Right cardiac atrium (tissue), 5 donors: ENCODE data around the gene MMRN2. TPM values are rescaled to one million over a fixed set of nuclear protein-coding genes. Genes with fewer than 3 reads are reported as not detected.
A peak's percentile ranks its signal among the peaks of the same experiment; 100 is the strongest.

Source experiments
- ATAC-seq, 2 donors: fragments of 200-7000 bp; cut with Tn5 transposase; one replicate each; pipeline versions ENCODE4 v1.8.0 to v1.9.1; 2020; ENCODE audit warnings: moderate library complexity in 2 of 2, mild to moderate bottlenecking in 1 of 2
- DNase-seq, 3 donors: peaks; one replicate each; pipeline ENCODE4 v3.0.0-alpha.2; 2020
- H3K27ac ChIP-seq: one replicate; pipeline ENCODE4 v1.5.1; 2013; ENCODE audit warnings: mild to moderate bottlenecking, low read length, control low read depth, moderate library complexity
- H3K27me3 ChIP-seq: one replicate; pipeline ENCODE4 v1.6.1; 2013; ENCODE audit not compliant: control insufficient read depth, insufficient read depth
- H3K4me1 ChIP-seq: one replicate; pipeline ENCODE4 v1.6.1; 2013; ENCODE audit warnings: low read length; ENCODE audit not compliant: control insufficient read depth, insufficient read depth
- H3K4me3 ChIP-seq: one replicate; pipeline ENCODE4 v1.5.1; 2013; ENCODE audit warnings: low read length, control low read depth
- H3K9me3 ChIP-seq: one replicate; pipeline ENCODE4 v1.6.1; 2013; ENCODE audit warnings: low read length; ENCODE audit not compliant: control insufficient read depth
- WGBS: extraction: QIAGEN DNeasy Blood & Tissue Kit; methylation state at CpG from one replicate; pipeline ENCODE4 v1.1.7; 2013; 5-methylcytosine and 5-hydroxymethylcytosine counted together
- intact Hi-C, 4 donors: fragments of 100-400 bp; cut with DNase I; formaldehyde crosslinking; loops; one replicate each; pipeline versions ENCODE4 v1.11.0 to v1.14.0; 2022 to 2023
- polyA plus RNA-seq: library from polyadenylated mRNA; stranded (reverse); fragments of 200-250 nt; gene quantifications from one replicate; pipeline ENCODE4 v1.2.3, GENCODE V29; 2013
- total RNA-seq, 4 donors: library from RNA; stranded (reverse); fragmentation: NEBNext Ultra II Directional; extraction: Animal tissue kit (Norgen Biotek cat#: 25700); gene quantifications; one replicate each; pipeline ENCODE4 v1.2.1, GENCODE V29; 2021
- donor health status: healthy with polysubstance abuse.
- donor health status: DM: no; HTN: yes; CAD: no.
- donor health status: DM: no; HTN: no; CAD: no.
- donor health status: DM: no; HTN: yes; CAD: no; lungs with severe emphysema.
- donor health status: DM: yes; HTN: yes; CAD: no.

Gene MMRN2
- total and polyA plus RNA-seq, 5 donors = 19.8 to 65.5 (median 39.3) TPM

DNA sequence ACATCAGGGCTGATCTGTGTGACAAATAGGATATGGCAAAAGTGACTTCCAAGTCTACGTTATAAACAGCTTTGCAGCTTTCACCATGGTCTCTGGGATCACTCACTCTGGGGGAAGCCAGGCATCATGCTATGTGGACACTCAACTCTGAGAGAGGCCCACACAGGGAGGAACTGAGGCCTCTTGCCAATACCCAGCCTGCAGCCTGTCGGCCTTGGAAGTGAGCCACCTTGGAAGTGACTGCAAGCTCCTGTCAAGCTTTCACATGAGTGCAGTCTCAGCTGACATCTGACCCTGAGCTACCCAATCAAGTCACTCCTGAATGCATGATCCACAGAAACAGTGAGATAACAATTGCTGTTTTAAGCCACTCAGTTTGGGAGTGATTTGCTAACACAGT is 56.5 kb downstream of the MMRN2 start:
- Histone ChIP-seq H3K4me3 (no peak overlapping the region), H3K4me1 (no peaks in the 10 kb centered on the region), H3K27me3 (no peaks in the 10 kb centered on the region), H3K9me3 (no peaks in the 10 kb centered on the region), H3K27ac (peak overlapping the region; percentile 73)
- DNase-seq = peak; percentile 83 to 91 (median 91)
- intact Hi-C loops = loop anchor here in 1 of 4 donors (10.0 kb wide), 1 partner anchor 146 kb away; the partner anchor contains the start of gene BMPR1A
- WGBS = 19% methylated on average over 2 of the region's 2 CpGs
- ATAC-seq = peak; percentile 91 to 94

DNA sequence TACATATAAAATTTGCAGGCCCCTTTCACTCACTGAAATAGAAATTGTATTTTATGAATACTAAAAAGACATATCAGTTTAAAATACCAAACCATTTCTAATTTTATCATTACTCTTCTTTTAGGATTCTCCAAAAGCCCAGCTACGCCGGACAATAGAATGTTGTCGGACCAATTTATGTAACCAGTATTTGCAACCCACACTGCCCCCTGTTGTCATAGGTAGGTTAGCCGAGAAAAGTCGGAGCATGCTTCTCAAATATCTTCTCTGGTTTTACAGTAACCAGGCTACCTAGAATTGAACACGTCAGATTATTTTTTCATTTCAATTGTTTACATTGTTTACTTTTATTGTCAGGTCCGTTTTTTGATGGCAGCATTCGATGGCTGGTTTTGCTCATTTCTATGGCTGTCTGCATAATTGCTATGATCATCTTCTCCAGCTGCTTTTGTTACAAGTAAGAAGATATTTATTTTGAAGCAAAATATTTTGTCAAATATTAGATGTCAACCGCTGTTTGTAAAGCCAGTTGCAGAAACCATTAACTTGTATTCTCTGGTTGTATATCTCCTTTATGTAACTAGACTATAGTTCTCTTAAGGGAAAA is 57.6 kb downstream of the MMRN2 start:
- ATAC-seq (peak; percentile 55 to 65), DNase-seq (peak in 1 of 3 donors; percentile 62)
- Histone ChIP-seq H3K27ac (no peak overlapping the region), H3K9me3 (no peaks in the 10 kb centered on the region), H3K4me1 (no peaks in the 10 kb centered on the region), H3K4me3 (no peak overlapping the region), H3K27me3 (no peaks in the 10 kb centered on the region)
- intact Hi-C loops = loop anchor here (2.0 to 10.0 kb wide), 6 partner anchors 141 to 207 kb away; partner anchors contain the start of gene BMPR1A (in 2 of the 4)
- 16% methylated on average over 9 of the region's 9 CpGs for WGBS

DNA sequence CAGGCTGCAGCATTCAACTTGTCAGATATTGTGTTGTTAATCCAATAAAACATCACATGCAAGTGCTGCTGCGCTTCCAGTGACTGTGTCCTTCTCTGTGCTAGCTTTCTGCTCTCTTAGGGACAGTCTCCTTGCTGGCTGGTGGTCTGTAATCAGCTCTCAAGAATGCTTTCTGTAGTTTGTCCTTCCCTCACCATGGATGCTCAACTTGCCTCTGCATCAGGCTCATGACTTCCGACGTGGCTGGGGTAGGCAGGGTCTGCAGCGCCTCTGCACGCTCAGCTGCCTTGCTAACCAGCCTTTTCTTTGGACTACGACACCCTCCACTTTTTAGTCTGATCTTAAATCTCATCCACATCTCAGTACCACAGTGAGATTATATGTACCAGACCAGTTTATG is 58.3 kb downstream of the MMRN2 start:
- no peak for DNase-seq
- intact Hi-C loops = loop anchor here (2.0 to 10.0 kb wide), 5 partner anchors 140 to 207 kb away; partner anchors contain the start of gene BMPR1A (in 1 of the 4)
- no peaks in the 10 kb centered on the region for H3K9me3 ChIP-seq
- no peak overlapping the region for H3K4me3 ChIP-seq
- ATAC-seq = no peak
- WGBS = 60% methylated on average over 6 of the region's 6 CpGs
- no peaks in the 10 kb centered on the region for H3K27me3 ChIP-seq
- no peaks in the 10 kb centered on the region for H3K4me1 ChIP-seq
- H3K27ac ChIP-seq = no peak overlapping the region

GRCh38 chr10:86898511-86898910 is 58.9 kb downstream of the MMRN2 start:
- no peaks in the 10 kb centered on the region for H3K27me3 ChIP-seq
- no peak overlapping the region for H3K4me3 ChIP-seq
- no peak for ATAC-seq
- no peak overlapping the region for H3K27ac ChIP-seq
- 47% methylated on average over 4 of the region's 4 CpGs for WGBS
- no peaks in the 10 kb centered on the region for H3K9me3 ChIP-seq
- no peaks in the 10 kb centered on the region for H3K4me1 ChIP-seq
- intact Hi-C loops = loop anchor here (2.0 to 10.0 kb wide), 5 partner anchors 140 to 206 kb away; partner anchors contain the start of gene BMPR1A (in 1 of the 4)
- no peak for DNase-seq

GRCh38 chr10:86889997-86890396 is 67.4 kb downstream of the MMRN2 start:
- intact Hi-C loops = loop anchor here in 1 of 4 donors (10.0 kb wide), 1 partner anchor 195 kb away; no protein-coding TSS in a partner anchor
- Histone ChIP-seq H3K4me1 (peaks cover 4% of the 10 kb centered on the region), H3K27me3 (no peaks in the 10 kb centered on the region), H3K9me3 (no peaks in the 10 kb centered on the region), H3K4me3 (no peak overlapping the region), H3K27ac (no peak overlapping the region)
- no peak for DNase-seq
- WGBS = 48% methylated on average over 3 of the region's 3 CpGs
- peak in 1 of 2 donors; percentile 45 for ATAC-seq

GRCh38 chr10:86888585-86889381 is 68.6 kb downstream of the MMRN2 start:
- Histone ChIP-seq H3K27me3 (no peaks in the 10 kb centered on the region), H3K27ac (peak overlapping the region; percentile 86), H3K4me3 (no peak overlapping the region), H3K4me1 (peaks cover 4% of the 10 kb centered on the region), H3K9me3 (no peaks in the 10 kb centered on the region)
- intact Hi-C loops = no loop called here
- peak; percentile 77 to 81 for ATAC-seq
- WGBS = 54% methylated on average over 7 of the region's 7 CpGs
- no peak for DNase-seq

Other genes with a start within 250 kb of the MMRN2 start
- gene BMPR1A, start 201.0 kb downstream of the MMRN2 start, total RNA-seq = 10 to 100 TPM; 60.4 to 92.0 (median 65.6) TPM
- 10.8 TPM for gene BMPR1A, start 201.0 kb downstream of the MMRN2 start, polyA plus RNA-seq
- gene SNCG, start 984 bp upstream of the MMRN2 start, total RNA-seq = 10 to 100 TPM; 10.8 to 22.0 (median 15.6) TPM
- 30.2 TPM for gene SNCG, start 984 bp upstream of the MMRN2 start, polyA plus RNA-seq
- gene ADIRF, start 10.9 kb upstream of the MMRN2 start, total RNA-seq = 100 to 1,000 TPM in 1 of 4 donors, 10 to 100 TPM in 3; 69.0 to 122 (median 75.7) TPM
- 215 TPM for gene ADIRF, start 10.9 kb upstream of the MMRN2 start, polyA plus RNA-seq
- gene FAM25A, start 62.7 kb upstream of the MMRN2 start, total RNA-seq = not detected
- gene FAM25A, start 62.7 kb upstream of the MMRN2 start, polyA plus RNA-seq = not detected
- 10 to 100 TPM; 85.7 to 94.5 (median 88.8) TPM for gene GLUD1, start 137.2 kb upstream of the MMRN2 start, total RNA-seq
- 54.6 TPM for gene GLUD1, start 137.2 kb upstream of the MMRN2 start, polyA plus RNA-seq
- gene SHLD2, start 137.6 kb upstream of the MMRN2 start, total RNA-seq = 10 to 100 TPM; 15.4 to 24.6 (median 17.2) TPM
- gene SHLD2, start 137.6 kb upstream of the MMRN2 start, polyA plus RNA-seq = 7.4 TPM